ENCODE data around the gene PAIP2B.

PAIP2B gene

DNA sequence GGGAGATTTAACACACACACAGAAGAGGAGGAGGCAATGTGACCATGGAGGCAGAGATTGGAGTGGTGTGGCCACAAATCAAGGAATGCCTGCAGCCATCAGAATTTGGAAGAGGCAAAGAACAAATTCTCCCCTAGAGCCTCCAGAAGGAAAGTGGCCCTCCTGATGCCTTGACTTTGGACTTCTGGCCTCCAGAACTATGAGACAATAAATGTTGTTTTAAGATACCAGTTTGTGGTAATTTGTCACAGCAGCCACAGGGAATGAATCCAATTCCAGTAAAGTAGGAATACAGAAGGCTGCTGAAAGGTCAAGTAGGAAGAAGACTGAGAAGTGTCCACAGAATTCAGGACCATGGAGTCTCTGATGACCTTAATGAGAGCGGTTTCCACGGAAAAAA is 18.1 kb downstream of the PAIP2B start:
- DNase-seq (no peak), ATAC-seq (ENCODE audit: insufficient read depth, low read depth) (no peak)
- H3K27ac ChIP-seq (ENCODE audit: low read length), result no peak overlapping the region
- no peaks in the 10 kb centered on the region for H3K79me2 ChIP-seq (ENCODE audit: insufficient read depth, low read length)
- H3K36me3 ChIP-seq (ENCODE audit: insufficient read depth, low read length), result no peaks in the 10 kb centered on the region
- H4K20me1 ChIP-seq (ENCODE audit: insufficient read depth, low read length), result no peaks in the 10 kb centered on the region
- H3K4me2 ChIP-seq (ENCODE audit: insufficient read depth, low read length), result no peak overlapping the region
- no peak overlapping the region for H2AFZ ChIP-seq (ENCODE audit: low read depth, low read length)
- H3K9me3 ChIP-seq (ENCODE audit: insufficient read depth, low read length, severe bottlenecking), result no peaks in the 10 kb centered on the region
- H3K9ac ChIP-seq (ENCODE audit: low read depth, low read length), result no peak overlapping the region
- TF ChIP-seq, protein P1, sequence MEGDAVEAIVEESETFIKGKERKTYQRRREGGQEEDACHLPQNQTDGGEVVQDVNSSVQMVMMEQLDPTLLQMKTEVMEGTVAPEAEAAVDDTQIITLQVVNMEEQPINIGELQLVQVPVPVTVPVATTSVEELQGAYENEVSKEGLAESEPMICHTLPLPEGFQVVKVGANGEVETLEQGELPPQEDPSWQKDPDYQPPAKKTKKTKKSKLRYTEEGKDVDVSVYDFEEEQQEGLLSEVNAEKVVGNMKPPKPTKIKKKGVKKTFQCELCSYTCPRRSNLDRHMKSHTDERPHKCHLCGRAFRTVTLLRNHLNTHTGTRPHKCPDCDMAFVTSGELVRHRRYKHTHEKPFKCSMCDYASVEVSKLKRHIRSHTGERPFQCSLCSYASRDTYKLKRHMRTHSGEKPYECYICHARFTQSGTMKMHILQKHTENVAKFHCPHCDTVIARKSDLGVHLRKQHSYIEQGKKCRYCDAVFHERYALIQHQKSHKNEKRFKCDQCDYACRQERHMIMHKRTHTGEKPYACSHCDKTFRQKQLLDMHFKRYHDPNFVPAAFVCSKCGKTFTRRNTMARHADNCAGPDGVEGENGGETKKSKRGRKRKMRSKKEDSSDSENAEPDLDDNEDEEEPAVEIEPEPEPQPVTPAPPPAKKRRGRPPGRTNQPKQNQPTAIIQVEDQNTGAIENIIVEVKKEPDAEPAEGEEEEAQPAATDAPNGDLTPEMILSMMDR (IDR thresholded peaks at IDR 0.05; ENCODE audit: borderline replicate concordance, extremely low read depth, low read length, poor library complexity, severe bottlenecking), result no peak
- TF ChIP-seq EZH2 (IDR thresholded peaks at IDR 0.05; ENCODE audit: borderline replicate concordance, low read depth, low read length, severe bottlenecking), result no peak
- H3K4me1 ChIP-seq (ENCODE audit: insufficient read depth, low read length), result no peaks in the 10 kb centered on the region
- peaks cover 36% of the 10 kb centered on the region for H3K27me3 ChIP-seq (ENCODE audit: insufficient read depth, low read length, poor library complexity)
- H3K4me3 ChIP-seq (ENCODE audit: low read depth in 1 of 2, low read length in 2 of 2), result no peak overlapping the region

DNA sequence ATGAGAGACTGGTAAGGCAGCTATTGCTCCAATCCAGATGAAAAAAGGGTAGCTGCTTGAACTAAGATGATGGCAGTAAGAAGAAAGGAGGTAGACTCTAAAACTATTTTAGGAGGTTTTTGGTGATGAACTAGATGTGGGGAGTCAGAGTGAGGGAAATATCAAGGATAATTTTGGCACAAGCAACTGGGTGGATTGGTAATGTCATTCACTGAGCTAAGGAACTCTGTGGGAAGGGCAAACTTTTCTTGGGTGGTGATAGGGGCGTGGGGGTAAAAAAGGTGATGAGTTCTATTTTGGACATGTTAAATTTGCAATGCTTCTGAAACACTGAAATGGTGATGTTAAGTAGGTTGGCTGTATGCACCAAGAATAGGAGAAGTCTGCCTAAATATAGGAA is 19.3 kb downstream of the PAIP2B start:
- H3K4me2 ChIP-seq (ENCODE audit: insufficient read depth, low read length), result no peak overlapping the region
- H2AFZ ChIP-seq (ENCODE audit: low read depth, low read length), result no peak overlapping the region
- H3K4me3 ChIP-seq (ENCODE audit: low read depth in 1 of 2, low read length in 2 of 2), result no peak overlapping the region
- H3K36me3 ChIP-seq (ENCODE audit: insufficient read depth, low read length), result no peaks in the 10 kb centered on the region
- no peak overlapping the region for H3K9ac ChIP-seq (ENCODE audit: low read depth, low read length)
- H3K9me3 ChIP-seq (ENCODE audit: insufficient read depth, low read length, severe bottlenecking), result no peaks in the 10 kb centered on the region
- peaks cover 41% of the 10 kb centered on the region for H3K27me3 ChIP-seq (ENCODE audit: insufficient read depth, low read length, poor library complexity)
- ATAC-seq (ENCODE audit: insufficient read depth, low read depth), result no peak
- TF ChIP-seq, protein P1 (IDR thresholded peaks at IDR 0.05; ENCODE audit: borderline replicate concordance, extremely low read depth, low read length, poor library complexity, severe bottlenecking), result no peak
- no peak for TF ChIP-seq EZH2 (IDR thresholded peaks at IDR 0.05; ENCODE audit: borderline replicate concordance, low read depth, low read length, severe bottlenecking)
- no peaks in the 10 kb centered on the region for H4K20me1 ChIP-seq (ENCODE audit: insufficient read depth, low read length)
- H3K79me2 ChIP-seq (ENCODE audit: insufficient read depth, low read length), result no peaks in the 10 kb centered on the region
- no peak for DNase-seq
- H3K4me1 ChIP-seq (ENCODE audit: insufficient read depth, low read length), result no peaks in the 10 kb centered on the region
- no peak overlapping the region for H3K27ac ChIP-seq (ENCODE audit: low read length)

DNA sequence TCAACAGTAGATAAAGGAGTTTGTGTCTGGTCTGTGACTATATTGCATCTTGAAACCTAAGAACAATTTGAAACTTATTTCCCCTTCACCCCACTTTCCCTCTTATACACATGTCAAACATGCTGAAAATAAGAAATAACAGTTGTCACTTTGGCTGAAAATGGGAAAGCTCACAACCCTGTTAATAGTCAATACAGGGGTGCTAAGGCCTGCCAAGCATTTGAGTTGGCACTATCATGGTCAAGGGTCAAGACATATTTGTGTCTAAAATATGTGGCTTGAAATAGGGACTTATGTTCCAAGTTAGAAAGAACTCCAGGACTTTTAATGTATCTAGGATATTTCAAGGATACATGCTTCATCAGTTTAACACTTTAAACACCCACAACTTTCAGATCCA is 20.6 kb downstream of the PAIP2B start:
- ATAC-seq (ENCODE audit: insufficient read depth, low read depth) (no peak), DNase-seq (no peak)
- H3K27ac ChIP-seq (ENCODE audit: low read length), result no peak overlapping the region
- no peak overlapping the region for H2AFZ ChIP-seq (ENCODE audit: low read depth, low read length)
- H3K9ac ChIP-seq (ENCODE audit: low read depth, low read length), result no peak overlapping the region
- H3K27me3 ChIP-seq (ENCODE audit: insufficient read depth, low read length, poor library complexity), result peaks cover 45% of the 10 kb centered on the region
- no peak overlapping the region for H3K4me2 ChIP-seq (ENCODE audit: insufficient read depth, low read length)
- no peaks in the 10 kb centered on the region for H3K36me3 ChIP-seq (ENCODE audit: insufficient read depth, low read length)
- H3K79me2 ChIP-seq (ENCODE audit: insufficient read depth, low read length), result no peaks in the 10 kb centered on the region
- no peaks in the 10 kb centered on the region for H3K9me3 ChIP-seq (ENCODE audit: insufficient read depth, low read length, severe bottlenecking)
- no peaks in the 10 kb centered on the region for H4K20me1 ChIP-seq (ENCODE audit: insufficient read depth, low read length)
- TF ChIP-seq, protein P1 (IDR thresholded peaks at IDR 0.05; ENCODE audit: borderline replicate concordance, extremely low read depth, low read length, poor library complexity, severe bottlenecking), result no peak
- TF ChIP-seq EZH2 (IDR thresholded peaks at IDR 0.05; ENCODE audit: borderline replicate concordance, low read depth, low read length, severe bottlenecking), result no peak
- no peak overlapping the region for H3K4me3 ChIP-seq (ENCODE audit: low read depth in 1 of 2, low read length in 2 of 2)
- H3K4me1 ChIP-seq (ENCODE audit: insufficient read depth, low read length), result no peaks in the 10 kb centered on the region

DNA sequence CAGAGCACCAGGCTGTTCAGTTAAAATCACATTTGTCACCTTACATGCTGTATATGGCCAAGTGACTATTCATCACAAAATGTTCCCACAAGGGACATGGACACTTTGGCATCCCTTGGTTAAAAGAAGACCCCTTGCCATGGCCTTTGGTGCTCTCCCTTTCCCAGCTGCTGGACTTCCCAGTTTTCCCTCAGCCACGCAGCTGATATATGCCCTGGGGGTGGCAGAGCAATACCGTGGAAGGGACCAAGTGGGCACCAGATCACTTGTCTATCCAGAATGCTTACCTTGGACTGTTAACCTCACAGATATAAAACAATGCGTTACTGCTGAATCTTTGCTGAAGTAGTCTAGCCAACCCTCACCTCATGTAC is 35.3 kb downstream of the PAIP2B start:
- DNase-seq (no peak), ATAC-seq (ENCODE audit: insufficient read depth, low read depth) (no peak)
- no peaks in the 10 kb centered on the region for H3K36me3 ChIP-seq (ENCODE audit: insufficient read depth, low read length)
- no peak overlapping the region for H3K4me3 ChIP-seq (ENCODE audit: low read depth in 1 of 2, low read length in 2 of 2)
- H3K4me2 ChIP-seq (ENCODE audit: insufficient read depth, low read length), result no peak overlapping the region
- no peaks in the 10 kb centered on the region for H3K79me2 ChIP-seq (ENCODE audit: insufficient read depth, low read length)
- no peak overlapping the region for H3K27ac ChIP-seq (ENCODE audit: low read length)
- no peaks in the 10 kb centered on the region for H3K4me1 ChIP-seq (ENCODE audit: insufficient read depth, low read length)
- H4K20me1 ChIP-seq (ENCODE audit: insufficient read depth, low read length), result no peaks in the 10 kb centered on the region
- H2AFZ ChIP-seq (ENCODE audit: low read depth, low read length), result no peak overlapping the region
- TF ChIP-seq, protein P1 (IDR thresholded peaks at IDR 0.05; ENCODE audit: borderline replicate concordance, extremely low read depth, low read length, poor library complexity, severe bottlenecking), result no peak
- no peak for TF ChIP-seq EZH2 (IDR thresholded peaks at IDR 0.05; ENCODE audit: borderline replicate concordance, low read depth, low read length, severe bottlenecking)
- H3K9me3 ChIP-seq (ENCODE audit: insufficient read depth, low read length, severe bottlenecking), result no peaks in the 10 kb centered on the region
- H3K9ac ChIP-seq (ENCODE audit: low read depth, low read length), result no peak overlapping the region
- H3K27me3 ChIP-seq (ENCODE audit: insufficient read depth, low read length, poor library complexity), result peaks cover 16% of the 10 kb centered on the region
